ENCODE results near the gene CCDC154. TPM values are rescaled to one million over a fixed set of nuclear protein-coding genes. Genes with fewer than 3 reads are reported as not detected.

Gene CCDC154
- total and polyA plus RNA-seq, 4 donors, result 0.59 to 3.9 (median 2.3) TPM

- DNase-seq (ENCODE audit: low read depth in 4 of 6, low spot score in 6 of 6), result no peak
- no peak overlapping the region for H3K4me3 ChIP-seq (ENCODE audit: low read depth, low read length)
- WGBS (ENCODE audit: insufficient coverage), result 90% methylated on average over 14 of the region's 16 CpGs
- H3K9me3 ChIP-seq (ENCODE audit: control insufficient read depth, insufficient read depth, low read length), result no peaks in the 10 kb centered on the region
- peaks cover 98% of the 10 kb centered on the region for H3K36me3 ChIP-seq (ENCODE audit: control insufficient read depth, insufficient read depth, low read length)
- no peaks in the 10 kb centered on the region for H3K4me1 ChIP-seq (ENCODE audit: control insufficient read depth, insufficient read depth, low read length)
- H3K27ac ChIP-seq (ENCODE audit: low read depth, low read length), result no peak overlapping the region
- no peaks in the 10 kb centered on the region for H3K27me3 ChIP-seq (ENCODE audit: control insufficient read depth, insufficient read depth, low read length)
These were observed 12.6 kb upstream of the CCDC154 start for GRCh38 chr16:1456951-1457350.

- WGBS (ENCODE audit: insufficient coverage), result 96% methylated on average over 40 of the region's 41 CpGs
- Histone ChIP-seq H3K36me3 (ENCODE audit: control insufficient read depth, insufficient read depth, low read length) (peaks cover 98% of the 10 kb centered on the region), H3K27ac (ENCODE audit: low read depth, low read length) (no peak overlapping the region), H3K4me3 (ENCODE audit: low read depth, low read length) (no peak overlapping the region), H3K9me3 (ENCODE audit: control insufficient read depth, insufficient read depth, low read length) (no peaks in the 10 kb centered on the region), H3K4me1 (ENCODE audit: control insufficient read depth, insufficient read depth, low read length) (no peaks in the 10 kb centered on the region), H3K27me3 (ENCODE audit: control insufficient read depth, insufficient read depth, low read length) (no peaks in the 10 kb centered on the region)
- no peak for DNase-seq (ENCODE audit: low read depth in 4 of 6, low spot score in 6 of 6)
These were observed 11.1 kb upstream of the CCDC154 start for GRCh38 chr16:1455190-1456171.

GRCh38 chr16:1454561-1454960 lies 10.2 kb upstream of the CCDC154 start:
- H3K4me3 ChIP-seq (ENCODE audit: low read depth, low read length), result no peak overlapping the region
- 91% methylated on average over 17 of the region's 17 CpGs for WGBS (ENCODE audit: insufficient coverage)
- H3K27ac ChIP-seq (ENCODE audit: low read depth, low read length), result no peak overlapping the region
- no peaks in the 10 kb centered on the region for H3K27me3 ChIP-seq (ENCODE audit: control insufficient read depth, insufficient read depth, low read length)
- no peaks in the 10 kb centered on the region for H3K4me1 ChIP-seq (ENCODE audit: control insufficient read depth, insufficient read depth, low read length)
- no peaks in the 10 kb centered on the region for H3K9me3 ChIP-seq (ENCODE audit: control insufficient read depth, insufficient read depth, low read length)
- DNase-seq (ENCODE audit: low read depth in 4 of 6, low spot score in 6 of 6), result no peak
- H3K36me3 ChIP-seq (ENCODE audit: control insufficient read depth, insufficient read depth, low read length), result peaks cover 98% of the 10 kb centered on the region

GRCh38 chr16:1453316-1453715 lies 9.0 kb upstream of the CCDC154 start:
- no peak overlapping the region for H3K27ac ChIP-seq (ENCODE audit: low read depth, low read length)
- DNase-seq (ENCODE audit: low read depth in 4 of 6, low spot score in 6 of 6), result no peak
- H3K4me1 ChIP-seq (ENCODE audit: control insufficient read depth, insufficient read depth, low read length), result no peaks in the 10 kb centered on the region
- H3K9me3 ChIP-seq (ENCODE audit: control insufficient read depth, insufficient read depth, low read length), result no peaks in the 10 kb centered on the region
- 97% methylated on average over 17 of the region's 19 CpGs for WGBS (ENCODE audit: insufficient coverage)
- H3K36me3 ChIP-seq (ENCODE audit: control insufficient read depth, insufficient read depth, low read length), result peaks cover 99% of the 10 kb centered on the region
- no peaks in the 10 kb centered on the region for H3K27me3 ChIP-seq (ENCODE audit: control insufficient read depth, insufficient read depth, low read length)
- H3K4me3 ChIP-seq (ENCODE audit: low read depth, low read length), result no peak overlapping the region

GRCh38 chr16:1452530-1452929 lies 8.2 kb upstream of the CCDC154 start:
- WGBS (ENCODE audit: insufficient coverage), result 93% methylated on average over 20 of the region's 20 CpGs
- Histone ChIP-seq H3K27ac (ENCODE audit: low read depth, low read length) (no peak overlapping the region), H3K27me3 (ENCODE audit: control insufficient read depth, insufficient read depth, low read length) (no peaks in the 10 kb centered on the region), H3K36me3 (ENCODE audit: control insufficient read depth, insufficient read depth, low read length) (peaks cover 99% of the 10 kb centered on the region), H3K4me1 (ENCODE audit: control insufficient read depth, insufficient read depth, low read length) (no peaks in the 10 kb centered on the region), H3K9me3 (ENCODE audit: control insufficient read depth, insufficient read depth, low read length) (no peaks in the 10 kb centered on the region), H3K4me3 (ENCODE audit: low read depth, low read length) (no peak overlapping the region)
- no peak for DNase-seq (ENCODE audit: low read depth in 4 of 6, low spot score in 6 of 6)

GRCh38 chr16:1451702-1452392 lies 7.5 kb upstream of the CCDC154 start:
- no peaks in the 10 kb centered on the region for H3K27me3 ChIP-seq (ENCODE audit: control insufficient read depth, insufficient read depth, low read length)
- H3K4me1 ChIP-seq (ENCODE audit: control insufficient read depth, insufficient read depth, low read length), result no peaks in the 10 kb centered on the region
- H3K4me3 ChIP-seq (ENCODE audit: low read depth, low read length), result no peak overlapping the region
- H3K36me3 ChIP-seq (ENCODE audit: control insufficient read depth, insufficient read depth, low read length), result peaks cover 99% of the 10 kb centered on the region
- 95% methylated on average over 34 of the region's 34 CpGs for WGBS (ENCODE audit: insufficient coverage)
- DNase-seq (ENCODE audit: low read depth in 4 of 6, low spot score in 6 of 6), result no peak
- no peak overlapping the region for H3K27ac ChIP-seq (ENCODE audit: low read depth, low read length)
- no peaks in the 10 kb centered on the region for H3K9me3 ChIP-seq (ENCODE audit: control insufficient read depth, insufficient read depth, low read length)

GRCh38 chr16:1450841-1451240 lies 6.5 kb upstream of the CCDC154 start:
- WGBS (ENCODE audit: insufficient coverage), result 95% methylated on average over 21 of the region's 21 CpGs
- H3K4me3 ChIP-seq (ENCODE audit: low read depth, low read length), result no peak overlapping the region
- DNase-seq (ENCODE audit: low read depth in 4 of 6, low spot score in 6 of 6), result no peak
- H3K4me1 ChIP-seq (ENCODE audit: control insufficient read depth, insufficient read depth, low read length), result no peaks in the 10 kb centered on the region
- H3K27me3 ChIP-seq (ENCODE audit: control insufficient read depth, insufficient read depth, low read length), result no peaks in the 10 kb centered on the region
- no peaks in the 10 kb centered on the region for H3K9me3 ChIP-seq (ENCODE audit: control insufficient read depth, insufficient read depth, low read length)
- H3K36me3 ChIP-seq (ENCODE audit: control insufficient read depth, insufficient read depth, low read length), result peaks cover 100% of the 10 kb centered on the region
- no peak overlapping the region for H3K27ac ChIP-seq (ENCODE audit: low read depth, low read length)

GRCh38 chr16:1450218-1450617 lies 5.9 kb upstream of the CCDC154 start:
- peaks cover 100% of the 10 kb centered on the region for H3K36me3 ChIP-seq (ENCODE audit: control insufficient read depth, insufficient read depth, low read length)
- H3K4me1 ChIP-seq (ENCODE audit: control insufficient read depth, insufficient read depth, low read length), result no peaks in the 10 kb centered on the region
- H3K27ac ChIP-seq (ENCODE audit: low read depth, low read length), result no peak overlapping the region
- H3K4me3 ChIP-seq (ENCODE audit: low read depth, low read length), result no peak overlapping the region
- H3K9me3 ChIP-seq (ENCODE audit: control insufficient read depth, insufficient read depth, low read length), result no peaks in the 10 kb centered on the region
- no peak for DNase-seq (ENCODE audit: low read depth in 4 of 6, low spot score in 6 of 6)
- WGBS (ENCODE audit: insufficient coverage), result 91% methylated on average over 29 of the region's 29 CpGs
- no peaks in the 10 kb centered on the region for H3K27me3 ChIP-seq (ENCODE audit: control insufficient read depth, insufficient read depth, low read length)

- no peak overlapping the region for H3K27ac ChIP-seq (ENCODE audit: low read depth, low read length)
- no peaks in the 10 kb centered on the region for H3K4me1 ChIP-seq (ENCODE audit: control insufficient read depth, insufficient read depth, low read length)
- peaks cover 100% of the 10 kb centered on the region for H3K36me3 ChIP-seq (ENCODE audit: control insufficient read depth, insufficient read depth, low read length)
- H3K4me3 ChIP-seq (ENCODE audit: low read depth, low read length), result no peak overlapping the region
- no peaks in the 10 kb centered on the region for H3K27me3 ChIP-seq (ENCODE audit: control insufficient read depth, insufficient read depth, low read length)
- no peaks in the 10 kb centered on the region for H3K9me3 ChIP-seq (ENCODE audit: control insufficient read depth, insufficient read depth, low read length)
- DNase-seq (ENCODE audit: low read depth in 4 of 6, low spot score in 6 of 6), result no peak
- WGBS (ENCODE audit: insufficient coverage), result 97% methylated on average over 25 of the region's 25 CpGs
These were observed 4.9 kb upstream of the CCDC154 start for GRCh38 chr16:1449201-1449788.

Data from spinal cord (tissue), 10 donors.